Inferior parietal cortex (tissue), 1 donor: ENCODE measurements around the gene SMIM23.
"Not testable (repeated sequence)": the region's sequence is repeated elsewhere in the genome, so short reads cannot be mapped to it uniquely, and the experiment has no call there.

Source experiments
- DNase-seq: peaks from one replicate; pipeline ENCODE4 v3.0.0-alpha.2; 2016; ENCODE audit errors: extremely low spot score

Gene SMIM23

DNA sequence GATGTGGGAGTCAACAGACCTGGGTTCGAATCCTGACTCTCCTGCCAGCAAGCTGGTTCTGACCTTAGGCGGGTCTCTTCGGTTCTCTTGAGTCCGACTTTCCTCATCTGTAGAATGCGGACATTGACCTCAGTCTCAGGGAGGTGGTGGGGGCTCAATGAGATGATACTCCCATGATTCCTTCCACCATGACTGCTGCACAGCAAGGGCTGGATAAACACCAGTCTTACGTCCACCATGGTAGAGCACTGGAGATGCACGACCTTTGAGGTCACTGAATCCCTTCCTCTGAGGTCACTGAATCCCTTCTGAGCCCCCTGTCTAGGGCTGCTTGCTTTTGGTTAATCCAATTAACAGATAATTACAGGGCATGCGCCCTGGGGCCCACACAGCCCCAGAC is 12.5 kb upstream of the SMIM23 start:
- no peak for DNase-seq

DNA sequence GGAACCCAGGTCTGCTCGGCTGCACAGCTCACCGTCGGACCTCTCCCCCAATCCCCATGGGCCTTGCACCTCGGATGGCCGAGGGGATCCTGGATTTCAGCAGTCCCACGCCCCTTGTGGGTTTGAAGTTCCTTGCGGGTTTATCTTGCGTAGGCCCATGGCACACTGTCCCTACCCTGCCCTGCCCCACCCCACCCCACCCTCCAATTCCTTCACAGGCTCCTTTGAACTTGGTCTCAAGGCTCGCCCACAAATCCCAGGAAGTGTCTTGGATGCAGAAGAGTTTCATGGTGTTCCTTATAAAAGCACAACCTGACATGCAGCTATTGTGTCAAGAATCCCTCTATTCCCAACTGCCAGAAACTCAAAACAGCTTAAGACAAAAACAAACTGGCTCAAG is 11.2 kb upstream of the SMIM23 start:
- no peak for DNase-seq

GRCh38 chr5:171776213-171776612 is 9.4 kb upstream of the SMIM23 start:
- no peak for DNase-seq

DNA sequence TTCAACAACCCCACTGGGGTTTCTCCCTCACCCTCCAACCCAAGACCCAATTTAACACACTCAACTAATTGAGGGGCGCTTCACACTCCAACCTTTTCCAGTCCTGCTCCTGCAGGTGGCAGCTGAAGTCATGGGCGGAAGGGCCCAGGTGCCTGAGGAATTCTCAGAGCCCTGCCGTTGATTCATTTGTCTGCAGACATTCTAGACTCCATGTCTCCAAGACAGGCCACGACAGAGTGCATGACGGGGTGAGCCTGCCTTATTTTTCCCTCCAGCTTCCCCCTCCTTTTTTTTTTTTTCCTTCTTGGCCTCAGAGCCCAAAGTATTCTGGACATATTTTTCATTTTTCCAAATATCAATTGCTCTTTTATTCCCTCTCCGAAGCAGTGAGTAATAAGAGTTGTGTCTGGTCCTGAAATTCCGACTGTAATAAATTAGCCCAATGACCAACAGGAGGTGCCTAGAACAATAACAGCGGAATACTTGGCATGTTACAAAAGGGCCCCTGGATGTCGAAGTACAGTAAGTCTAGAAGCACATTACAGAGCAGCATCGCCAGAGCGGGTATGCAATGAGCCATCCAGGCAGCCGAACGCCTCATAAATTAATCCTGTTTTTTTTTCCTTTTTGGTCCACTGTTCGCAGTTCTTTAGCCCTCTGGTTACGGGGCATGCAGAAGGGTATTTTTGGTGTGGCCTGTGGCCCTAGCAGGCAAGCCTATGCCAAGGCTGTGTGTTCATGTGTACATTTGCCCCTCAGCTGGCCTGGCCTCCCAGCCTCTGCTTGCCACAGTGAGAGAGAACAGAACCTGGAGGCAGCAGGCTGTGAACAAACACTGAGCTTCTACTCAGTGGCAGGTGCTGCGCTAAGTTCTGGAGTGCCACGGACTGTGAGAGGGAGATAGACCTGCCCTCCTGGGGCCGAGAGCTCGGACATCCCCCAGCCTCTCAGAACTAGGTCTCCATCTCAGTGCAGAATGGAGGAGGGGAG is 8.6 kb upstream of the SMIM23 start:
- DNase-seq = no peak

- not testable (repeated sequence) for DNase-seq
Measured at GRCh38 chr5:171781744-171782143, 3.9 kb upstream of the SMIM23 start.

- no peak for DNase-seq
Measured at GRCh38 chr5:171782332-171782966, 3.2 kb upstream of the SMIM23 start.

DNA sequence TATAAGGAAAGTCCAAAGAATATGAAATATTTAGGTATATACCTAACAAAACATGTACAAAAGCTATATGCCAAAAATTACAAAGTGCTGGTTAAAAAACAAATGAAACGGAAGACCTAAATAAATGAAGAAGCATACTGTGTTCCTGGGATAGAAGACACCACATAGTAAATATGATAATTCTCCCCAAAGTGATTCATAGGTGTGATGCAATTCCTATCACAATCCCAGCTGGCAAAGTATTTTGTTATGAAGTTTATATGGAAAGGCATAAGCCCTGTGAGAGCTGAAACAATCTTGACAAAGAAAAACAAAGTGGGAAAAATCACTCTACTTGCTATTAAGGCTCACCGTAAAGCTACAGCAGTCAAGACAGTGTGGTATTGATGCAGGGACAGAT is 2.6 kb upstream of the SMIM23 start:
- DNase-seq = no peak

DNA sequence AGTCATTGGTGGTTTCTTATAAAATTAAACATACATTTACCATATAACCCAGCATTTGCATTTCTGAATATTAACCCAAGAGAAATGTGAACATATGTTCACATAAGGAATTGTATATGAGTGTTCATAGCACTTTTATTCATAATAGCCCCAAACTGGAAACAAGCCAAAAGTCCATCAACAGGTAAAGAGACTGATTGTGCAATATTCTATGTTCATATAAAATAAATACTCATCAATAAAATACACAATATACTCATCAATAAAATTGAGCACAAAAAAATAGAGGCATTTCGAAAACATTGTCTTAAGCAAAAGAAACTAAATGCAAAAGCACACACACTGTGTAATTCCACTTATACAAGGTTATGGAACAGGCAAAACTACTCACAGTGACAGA is 3.7 kb downstream of the SMIM23 start:
- DNase-seq = no peak

DNA sequence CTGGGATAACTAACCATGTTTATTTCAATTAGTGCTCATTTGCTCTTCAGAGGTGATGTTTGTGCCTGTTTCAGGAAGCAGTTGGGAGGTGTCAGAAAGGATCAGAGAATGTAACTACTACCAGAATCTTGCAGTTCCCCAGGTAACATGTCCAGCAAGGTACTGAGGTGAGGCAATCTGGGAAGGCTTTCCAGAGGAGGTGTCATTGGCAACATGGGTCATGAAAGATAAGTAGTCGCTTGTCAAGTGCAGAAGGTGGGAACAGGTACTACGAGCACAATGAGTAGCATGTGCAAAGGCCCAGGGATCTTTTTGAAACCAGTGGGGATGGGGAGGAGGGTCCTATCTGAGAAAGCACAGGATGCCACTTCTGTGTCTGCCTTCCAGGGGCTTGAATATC is 4.8 kb downstream of the SMIM23 start:
- no peak for DNase-seq

DNA sequence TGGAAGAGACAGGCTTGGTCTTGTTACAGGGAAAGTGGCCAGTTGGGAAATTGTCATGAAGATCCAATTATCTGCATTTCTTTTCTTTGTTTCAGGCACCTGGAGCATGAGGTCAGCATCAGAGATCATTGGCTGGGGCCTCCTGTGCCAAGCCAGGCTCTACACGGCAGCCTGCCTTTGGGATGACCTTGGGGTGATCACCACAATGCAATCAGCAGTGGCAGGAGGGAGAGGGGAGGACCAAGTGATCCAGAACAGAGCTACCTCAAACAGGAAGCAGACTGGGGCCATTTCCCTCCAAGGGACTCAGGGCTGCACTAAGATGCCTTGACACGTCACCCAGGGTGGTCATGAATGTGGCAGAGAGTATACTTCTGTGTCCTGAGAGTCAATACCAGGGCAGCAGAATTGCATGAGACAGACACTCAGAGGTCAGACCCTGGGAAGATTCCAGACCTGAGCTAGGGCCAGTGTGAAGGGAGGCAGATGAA is 8.9 kb downstream of the SMIM23 start:
- no peak for DNase-seq

GRCh38 chr5:171795381-171795780 is 9.8 kb downstream of the SMIM23 start:
- no peak for DNase-seq

DNA sequence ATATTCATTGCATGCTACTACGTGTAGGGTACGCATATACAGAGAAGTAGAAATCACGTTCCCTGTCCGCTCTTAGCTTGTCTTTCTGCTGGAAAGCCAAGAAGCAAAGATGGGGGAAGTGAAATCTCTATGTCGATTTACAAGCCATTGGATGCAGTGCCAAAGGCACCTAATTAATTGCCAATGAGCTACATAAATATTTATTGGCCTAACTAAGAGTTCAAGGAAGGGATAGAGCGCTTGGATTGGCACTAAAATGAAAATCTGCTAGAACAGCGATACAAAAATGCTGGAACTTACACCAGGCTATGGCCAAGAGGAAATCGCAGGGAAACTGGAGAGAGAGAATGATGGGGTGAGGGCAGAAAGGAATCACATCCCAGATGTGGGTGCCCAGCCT is 10.8 kb downstream of the SMIM23 start:
- DNase-seq = no peak

DNA sequence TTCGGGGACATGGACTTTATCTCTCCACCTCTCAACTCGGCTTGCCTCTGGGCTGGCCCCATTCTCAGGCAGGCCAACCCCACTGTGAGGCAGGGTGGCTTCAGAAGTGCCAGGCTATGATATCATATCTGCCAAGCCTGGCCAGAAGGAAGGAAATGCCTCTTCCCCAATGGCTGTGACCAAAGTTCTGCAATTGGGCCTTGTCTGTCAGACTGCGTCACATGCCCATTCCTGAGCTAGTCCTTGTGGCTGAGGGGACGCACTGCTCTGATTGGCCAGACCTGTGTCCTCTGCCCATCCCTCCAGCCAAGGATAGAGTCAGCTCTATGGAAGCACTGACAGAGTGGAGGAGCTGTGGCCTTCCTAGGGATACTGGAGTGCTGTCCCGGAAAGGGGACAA is 11.9 kb downstream of the SMIM23 start:
- no peak for DNase-seq

DNA sequence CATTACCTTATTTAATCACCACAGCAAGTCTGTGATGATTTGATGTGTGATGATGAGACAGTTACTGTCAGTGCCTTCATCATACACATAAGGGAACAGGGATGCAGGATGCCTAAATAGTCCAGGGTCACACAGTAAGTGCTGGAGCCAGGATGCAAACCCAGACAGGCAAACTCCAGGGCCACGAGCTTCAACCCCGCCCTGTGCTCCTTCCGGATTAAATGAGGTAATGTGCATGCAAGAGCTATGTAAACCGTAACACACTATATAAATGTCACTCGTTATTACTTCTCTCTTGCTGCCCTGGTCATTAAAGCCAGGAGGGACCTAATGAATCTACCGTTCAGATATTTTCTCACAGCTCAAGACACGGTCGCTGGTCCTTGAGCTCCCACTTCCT is 12.8 kb downstream of the SMIM23 start:
- DNase-seq = no peak

GRCh38 chr5:171801839-171802238 is 16.2 kb downstream of the SMIM23 start:
- no peak for DNase-seq

DNA sequence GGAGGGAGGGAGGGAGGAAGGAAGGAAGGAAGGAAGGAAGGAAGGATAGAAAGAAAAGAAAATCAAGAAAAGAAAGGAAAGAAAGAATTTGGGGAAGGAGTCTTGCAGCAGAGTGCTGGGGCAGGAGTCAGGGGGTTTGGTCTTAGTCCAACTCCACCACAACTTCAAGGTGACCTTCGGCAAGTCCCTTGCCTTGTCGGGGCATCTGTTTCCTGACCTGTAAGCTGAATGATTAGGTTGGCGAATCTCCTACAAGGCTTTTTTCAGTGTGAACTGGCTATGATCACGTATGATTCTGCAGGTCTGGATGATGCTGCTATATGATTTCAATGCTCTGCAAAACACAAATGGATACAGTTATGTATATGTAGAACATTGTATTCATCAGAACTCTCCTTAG is 20.1 kb downstream of the SMIM23 start:
- DNase-seq = no peak

GRCh38 chr5:171806976-171807747 is 21.5 kb downstream of the SMIM23 start:
- DNase-seq = no peak

DNA sequence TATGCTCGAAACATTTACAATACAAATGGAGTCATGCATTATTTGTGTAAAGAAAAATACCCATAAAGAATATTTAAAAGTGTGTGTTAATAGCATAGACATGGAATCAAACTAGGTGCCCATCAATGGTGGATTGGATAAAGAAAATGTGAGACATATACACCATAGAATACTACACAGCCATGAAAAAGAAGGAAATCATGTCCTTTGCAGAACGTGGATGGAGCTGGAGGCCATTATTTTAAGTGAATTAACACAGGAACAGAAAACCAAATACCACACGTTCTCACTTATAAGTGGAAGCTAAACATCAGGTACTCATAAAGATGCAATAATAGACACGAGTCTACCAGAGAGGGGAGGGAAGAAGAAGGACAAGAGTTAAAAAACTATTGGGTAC is 22.8 kb downstream of the SMIM23 start:
- DNase-seq = no peak

- no peak for DNase-seq
Measured at GRCh38 chr5:171808951-171809350, 23.3 kb downstream of the SMIM23 start.

DNA sequence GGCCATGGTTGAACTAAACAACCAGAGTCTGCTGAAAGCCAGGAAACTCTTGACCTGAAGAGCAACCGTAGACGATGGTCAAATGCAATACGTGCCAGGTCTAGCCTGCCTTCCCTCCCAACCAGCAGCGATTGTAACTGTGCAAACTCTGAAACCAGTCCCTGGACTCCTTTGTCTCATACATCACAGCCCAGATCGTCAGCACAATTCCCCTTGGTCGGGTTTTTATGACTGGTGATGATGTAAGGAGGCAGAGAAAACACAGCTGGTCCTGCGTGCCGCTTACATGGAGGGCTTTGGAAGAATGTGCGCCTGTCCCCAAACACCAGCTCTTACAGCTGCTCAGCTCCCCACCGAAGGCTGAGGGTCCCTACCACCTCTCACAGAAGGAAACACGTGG is 24.6 kb downstream of the SMIM23 start:
- no peak for DNase-seq

DNA sequence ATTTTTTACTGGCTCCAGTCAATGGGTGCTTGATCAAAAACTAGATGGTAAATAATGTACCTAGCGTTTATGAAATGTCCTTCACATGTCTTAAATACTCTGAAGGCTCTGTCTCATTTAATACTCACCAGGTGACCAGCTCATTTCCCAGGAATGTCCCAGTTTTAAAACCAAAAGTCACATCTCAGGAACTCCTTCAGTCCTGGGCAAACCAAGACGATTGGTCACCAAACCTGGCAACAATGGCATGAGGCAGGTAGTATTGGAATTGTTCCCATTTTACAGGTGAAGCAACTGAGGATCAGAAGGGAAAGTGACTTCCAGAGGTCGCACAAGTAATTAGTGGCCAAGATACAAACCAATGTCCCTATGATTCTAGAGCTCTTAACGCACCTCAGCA is 27.7 kb downstream of the SMIM23 start:
- DNase-seq = no peak

GRCh38 chr5:171813813-171814490 is 28.3 kb downstream of the SMIM23 start:
- DNase-seq = no peak
